Measurements from ENCODE around the gene PLK3.
"Not testable (repeated sequence)": the region's sequence is repeated elsewhere in the genome, so short reads cannot be mapped to it uniquely, and the experiment has no call there.

PLK3 gene

GRCh38 chr1:44787506-44787905 is 12.7 kb upstream of the PLK3 start:
- no peak for DNase-seq

GRCh38 chr1:44788120-44788860 is 11.9 kb upstream of the PLK3 start, which contains the start of gene BEST4:
TSS of gene BEST4 (minus strand) at chr1:44788170. CDS start at chr1:44787705, 465 bp downstream.
- no peak for DNase-seq

DNA sequence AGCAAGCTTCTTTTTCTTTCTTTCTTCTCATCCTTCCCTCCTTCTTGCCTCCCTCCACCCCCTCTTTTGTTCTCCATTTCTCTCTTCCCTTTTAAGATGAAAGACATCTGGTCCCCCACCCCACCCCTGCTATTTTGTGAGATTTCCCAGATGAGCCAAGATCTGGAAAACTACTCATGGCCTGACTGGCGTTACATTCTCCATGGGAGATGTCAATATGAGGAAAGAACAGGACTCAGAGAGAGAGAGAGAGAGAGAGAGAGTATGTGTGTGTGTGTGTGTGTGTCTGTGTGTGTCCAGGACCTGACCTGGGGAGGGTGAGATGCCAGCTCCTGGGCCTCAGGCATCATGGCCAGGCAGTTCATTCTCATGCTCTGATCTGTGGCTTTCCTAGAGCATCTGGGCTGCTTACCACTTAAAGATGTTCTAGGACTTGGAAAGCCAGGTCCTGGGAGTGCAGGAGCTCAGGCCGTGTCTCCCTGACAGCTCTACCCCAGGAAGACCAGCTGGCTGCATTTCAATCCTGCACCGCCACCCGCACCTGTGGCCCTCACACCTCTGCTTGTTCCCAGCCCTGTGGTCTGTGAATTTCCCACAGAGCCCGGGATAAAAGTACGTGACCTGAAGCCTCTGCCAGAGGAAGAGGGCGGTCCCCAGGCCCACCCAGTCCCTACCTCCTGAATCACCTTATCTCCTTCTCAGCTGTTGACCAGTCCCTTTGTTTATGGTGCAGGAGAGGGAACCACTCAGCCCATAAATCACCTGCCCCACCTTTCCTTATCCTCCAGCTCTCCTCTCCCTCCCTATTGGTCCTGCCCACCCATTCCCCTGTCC is 9.0 kb upstream of the PLK3 start:
- no peak for DNase-seq

GRCh38 chr1:44792736-44793502 is 7.3 kb upstream of the PLK3 start:
- no peak for DNase-seq

DNA sequence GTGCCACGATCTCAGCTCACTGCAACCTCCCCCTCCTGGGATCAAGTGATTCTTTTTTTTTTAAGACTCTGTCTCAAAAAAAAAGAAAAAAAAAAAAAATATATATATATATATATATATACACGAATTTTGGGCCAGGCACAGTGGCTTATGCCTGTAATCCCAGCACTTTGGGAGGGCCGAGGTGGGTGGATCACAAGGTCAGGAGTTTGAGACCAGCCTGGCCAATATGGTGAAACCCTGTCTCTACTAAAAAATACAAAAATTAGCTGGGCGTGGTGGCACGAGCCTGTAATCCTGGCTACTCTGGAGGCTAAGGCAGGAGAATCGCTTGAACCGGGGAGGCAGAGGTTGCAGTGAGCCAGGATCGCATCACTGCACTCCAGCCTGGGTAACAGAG is 2.3 kb upstream of the PLK3 start:
- not testable (repeated sequence) for DNase-seq

DNA sequence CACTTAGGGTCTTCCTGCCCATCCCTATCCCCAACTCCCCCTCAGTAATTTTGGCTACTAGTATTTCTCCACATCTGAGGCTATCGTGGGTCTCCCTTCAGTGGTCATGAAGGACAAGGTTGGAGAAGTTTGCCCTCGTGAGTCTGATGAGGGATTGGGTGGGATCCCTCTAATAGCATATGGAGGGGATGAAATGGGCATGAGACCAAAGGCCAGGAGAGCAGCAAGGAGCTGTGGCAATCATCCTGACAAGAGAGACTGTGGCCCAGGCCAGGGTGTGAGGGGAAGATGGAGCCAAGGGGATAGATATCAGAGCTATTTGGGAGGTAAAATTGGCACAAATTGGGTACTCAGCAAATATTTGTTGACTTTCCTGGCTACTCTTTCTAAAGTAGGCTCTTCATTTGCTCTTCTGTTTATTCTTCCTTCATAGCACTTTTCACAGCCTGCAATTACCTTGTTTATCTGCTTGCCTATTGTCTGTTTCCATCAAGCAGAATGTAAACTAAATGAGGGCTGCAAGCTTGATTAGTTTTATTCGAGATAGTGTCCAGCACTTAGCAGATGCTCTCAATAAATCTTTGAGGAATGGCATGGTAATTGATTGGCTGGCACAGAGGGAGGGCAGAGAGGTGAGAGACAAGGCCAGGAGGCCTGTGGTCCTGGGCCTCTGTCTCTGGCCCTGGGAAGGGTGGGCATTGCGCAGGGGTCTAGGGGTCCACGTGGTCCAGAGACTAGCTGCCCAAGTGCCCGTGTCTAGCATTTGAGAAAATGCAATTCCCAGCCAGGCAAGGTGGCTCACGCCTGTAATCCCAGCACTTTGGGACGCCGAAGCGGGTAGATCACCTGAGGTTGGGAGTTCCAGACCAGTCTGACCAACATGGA is 1.5 kb upstream of the PLK3 start:
- DNase-seq: no peak

- DNase-seq: no peak
These were observed 1.5 kb downstream of the PLK3 start for GRCh38 chr1:44801491-44802305.

DNA sequence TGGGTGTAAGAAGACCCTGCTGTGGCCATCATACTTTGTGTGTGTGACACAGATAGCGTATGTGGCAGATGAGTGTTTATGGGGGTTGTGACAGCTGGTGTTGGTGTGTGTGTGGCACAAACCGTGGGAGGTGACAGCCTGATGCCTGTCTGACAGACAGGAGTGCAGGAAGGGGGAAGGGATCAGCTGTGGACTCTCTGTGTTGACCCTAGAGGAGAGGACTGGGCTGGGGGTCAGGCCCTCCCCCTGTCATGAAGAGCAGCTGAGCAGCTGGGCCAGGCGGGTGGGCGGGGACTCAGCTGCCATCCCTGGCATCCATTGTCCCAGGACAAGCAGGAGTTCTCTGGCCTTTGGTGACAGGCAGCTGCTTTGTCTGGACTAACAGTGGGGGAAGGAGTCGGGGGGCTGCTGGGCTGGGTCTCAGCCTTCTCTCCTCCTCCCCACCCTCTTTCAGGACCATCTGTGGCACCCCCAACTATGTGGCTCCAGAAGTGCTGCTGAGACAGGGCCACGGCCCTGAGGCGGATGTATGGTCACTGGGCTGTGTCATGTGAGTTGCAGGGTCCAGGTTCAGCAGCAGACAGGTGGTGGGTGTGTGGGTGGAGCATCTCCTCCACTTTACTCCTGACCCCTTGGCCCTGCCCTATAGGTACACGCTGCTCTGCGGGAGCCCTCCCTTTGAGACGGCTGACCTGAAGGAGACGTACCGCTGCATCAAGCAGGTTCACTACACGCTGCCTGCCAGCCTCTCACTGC is 2.3 kb downstream of the PLK3 start:
- no peak for DNase-seq

DNA sequence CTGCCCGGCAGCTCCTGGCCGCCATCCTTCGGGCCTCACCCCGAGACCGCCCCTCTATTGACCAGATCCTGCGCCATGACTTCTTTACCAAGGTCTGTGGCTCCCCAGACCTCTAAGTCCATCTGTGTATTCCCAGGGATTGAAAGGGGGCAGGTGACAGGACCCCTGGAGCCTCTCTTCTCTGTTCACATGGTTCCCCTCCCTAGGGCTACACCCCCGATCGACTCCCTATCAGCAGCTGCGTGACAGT is 2.8 kb downstream of the PLK3 start:
- no peak for DNase-seq

- no peak for DNase-seq
These were observed 3.3 kb downstream of the PLK3 start for GRCh38 chr1:44803312-44804095.

DNA sequence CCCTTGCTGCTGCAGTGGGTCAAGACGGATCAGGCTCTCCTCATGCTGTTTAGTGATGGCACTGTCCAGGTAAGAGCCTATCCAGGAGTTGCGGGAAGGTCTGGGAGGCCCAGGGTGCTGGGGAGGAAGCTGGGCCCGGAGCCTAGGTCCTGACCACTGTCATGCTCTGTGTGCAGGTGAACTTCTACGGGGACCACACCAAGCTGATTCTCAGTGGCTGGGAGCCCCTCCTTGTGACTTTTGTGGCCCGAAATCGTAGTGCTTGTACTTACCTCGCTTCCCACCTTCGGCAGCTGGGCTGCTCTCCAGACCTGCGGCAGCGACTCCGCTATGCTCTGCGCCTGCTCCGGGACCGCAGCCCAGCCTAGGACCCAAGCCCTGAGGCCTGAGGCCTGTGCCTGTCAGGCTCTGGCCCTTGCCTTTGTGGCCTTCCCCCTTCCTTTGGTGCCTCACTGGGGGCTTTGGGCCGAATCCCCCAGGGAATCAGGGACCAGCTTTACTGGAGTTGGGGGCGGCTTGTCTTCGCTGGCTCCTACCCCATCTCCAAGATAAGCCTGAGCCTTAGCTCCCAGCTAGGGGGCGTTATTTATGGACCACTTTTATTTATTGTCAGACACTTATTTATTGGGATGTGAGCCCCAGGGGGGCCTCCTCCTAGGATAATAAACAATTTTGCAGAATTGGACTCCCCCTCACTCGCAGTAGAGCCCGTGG is 5.3 kb downstream of the PLK3 start:
- no peak for DNase-seq

DNA sequence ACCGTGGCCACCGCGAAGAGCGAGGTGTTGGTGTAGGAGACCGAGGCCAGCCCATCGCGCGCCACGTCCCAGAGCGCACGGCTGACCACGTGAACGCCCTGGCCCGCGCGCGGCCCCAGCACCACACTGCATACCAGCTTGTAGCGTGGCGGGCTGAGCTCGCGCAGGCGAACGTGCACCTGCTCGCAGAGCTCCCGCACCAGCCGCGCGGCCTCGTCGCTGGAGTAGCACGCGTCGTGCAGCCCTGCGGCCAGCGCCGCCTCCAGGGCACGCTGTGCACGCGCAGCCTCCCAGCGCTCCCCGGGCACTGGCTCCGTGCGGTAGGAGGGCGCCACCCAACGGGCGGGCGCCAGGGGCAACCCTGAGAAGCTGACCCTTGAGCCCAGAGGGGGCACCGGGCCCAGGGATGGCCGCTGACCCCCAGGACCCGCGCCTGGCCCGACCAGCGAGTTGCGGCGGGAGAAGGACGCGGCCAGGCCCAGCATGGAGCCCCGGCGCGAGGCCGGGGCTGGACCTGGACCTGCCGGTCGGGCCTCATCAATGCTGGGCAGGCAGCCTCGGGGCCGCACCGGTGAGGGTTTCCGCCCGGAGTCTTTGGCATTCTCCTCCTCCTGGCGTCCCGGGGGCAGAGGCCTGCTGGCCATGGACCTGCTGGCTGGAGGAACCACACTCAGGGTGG is 6.0 kb downstream of the PLK3 start:
- no peak for DNase-seq

DNA sequence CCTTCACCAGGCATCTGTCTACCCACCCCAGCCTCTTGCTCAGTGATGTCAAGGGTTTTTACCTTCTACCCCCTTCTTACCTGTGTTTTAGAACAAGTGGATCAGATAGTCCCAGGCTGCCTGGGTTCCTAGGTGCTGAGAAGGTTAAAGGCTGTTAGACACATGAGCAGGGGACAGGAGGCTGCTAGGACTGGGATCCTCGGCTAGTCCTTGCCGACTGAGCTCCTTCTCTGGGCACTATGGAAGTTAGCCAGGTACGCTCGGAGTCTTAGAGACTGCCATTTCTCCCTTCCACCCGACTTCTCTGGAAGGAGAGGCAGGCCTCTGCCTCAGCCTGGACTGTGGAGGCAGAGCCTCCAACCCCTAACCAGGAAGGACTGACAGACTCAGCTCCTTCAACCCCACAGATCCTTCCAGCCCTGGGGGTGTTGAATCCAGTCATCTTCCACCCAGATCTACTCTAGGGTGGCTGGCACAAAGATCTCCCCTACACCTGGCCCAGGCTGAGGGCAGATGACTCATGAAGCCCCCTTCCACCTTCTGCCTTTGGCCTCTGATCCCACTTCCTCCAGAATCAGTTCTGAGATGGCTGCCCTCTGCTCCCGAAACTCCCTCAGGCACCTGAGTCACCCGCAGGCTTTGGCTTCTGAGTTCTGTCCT is 6.7 kb downstream of the PLK3 start, which contains the start of gene DYNLT4:
DYNLT4 (minus strand) TSS at position 648 of the 660 bp plus-strand sequence. CDS start 683 bp downstream, outside the sequence.
- no peak for DNase-seq

GRCh38 chr1:44807364-44808062 is 7.3 kb downstream of the PLK3 start:
- DNase-seq: peak; percentile 92

DNA sequence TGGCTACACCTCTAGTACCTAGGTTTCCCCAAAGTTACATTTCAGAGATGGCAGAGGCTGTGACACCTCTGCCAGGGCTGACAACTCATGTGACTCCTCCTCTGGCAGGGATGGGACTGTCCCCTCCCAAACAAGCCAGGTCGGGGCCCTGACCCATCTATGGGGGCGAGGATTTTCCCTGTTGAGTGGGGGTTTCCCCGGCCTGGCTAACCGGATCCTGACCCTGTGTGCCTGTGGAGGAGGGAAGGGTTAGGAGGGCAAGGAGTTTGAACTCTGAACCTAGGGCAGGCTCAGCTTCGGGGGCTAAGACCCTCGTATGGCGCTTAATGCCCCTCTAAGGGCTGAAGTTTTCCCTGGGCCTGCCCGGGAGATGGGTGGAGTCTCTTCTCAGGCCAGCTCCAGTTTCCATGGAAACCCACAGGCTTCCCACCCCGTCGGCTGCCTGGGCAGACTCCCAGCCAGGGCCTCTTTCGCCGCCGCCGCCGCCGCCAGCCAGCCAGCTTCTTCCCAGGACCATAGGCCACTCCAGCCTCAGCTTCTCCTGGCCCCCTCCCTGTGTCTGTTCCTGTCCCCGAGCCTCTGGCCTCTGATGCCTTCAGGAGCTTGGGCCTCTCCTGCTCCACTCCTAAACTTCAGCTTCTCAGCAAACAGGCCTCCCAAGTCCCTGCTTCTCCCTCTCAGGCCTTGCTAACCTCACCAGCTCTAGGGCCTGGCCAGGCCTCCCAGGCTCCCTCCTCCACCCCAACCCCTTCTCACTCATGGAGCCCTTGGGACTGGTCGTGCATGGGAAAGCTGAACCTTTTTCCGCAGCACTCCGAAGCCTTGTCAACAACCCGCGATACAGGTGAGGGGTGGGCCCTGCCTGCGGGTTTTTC is 8.1 kb downstream of the PLK3 start, which contains the start of gene BTBD19:
BTBD19 (plus strand) TSS at position 461 of the 875 bp plus-strand sequence; CDS start at position 759, 298 bp downstream.
- DNase-seq: peak; percentile 95
